ENCODE measurements around the gene KCNH4.

GRCh38 chr17:42112552-42113176 lies 68.3 kb downstream of the KCNH4 start, which contains the start of gene DHX58:
- TF ChIP-seq CTCF (IDR thresholded peaks at IDR 0.05), result no peak
- peak; percentile 31 to 73 (median 67) for TF ChIP-seq POLR2A (IDR thresholded peaks at IDR 0.05)

Measured in body of pancreas (tissue), 4 donors.